ENCODE measurements around the gene SPDYC.

- TF ChIP-seq CTCF (IDR thresholded peaks at IDR 0.05) (no peak), POLR2A (IDR thresholded peaks at IDR 0.05) (no peak), EP300 (IDR thresholded peaks at IDR 0.05) (no peak), POLR2AphosphoS5 (IDR thresholded peaks at IDR 0.05) (no peak)
These were observed 28.0 kb upstream of the SPDYC start for GRCh38 chr11:65141896-65142494.
